ENCODE measurements around the gene TMEM18.

DNA sequence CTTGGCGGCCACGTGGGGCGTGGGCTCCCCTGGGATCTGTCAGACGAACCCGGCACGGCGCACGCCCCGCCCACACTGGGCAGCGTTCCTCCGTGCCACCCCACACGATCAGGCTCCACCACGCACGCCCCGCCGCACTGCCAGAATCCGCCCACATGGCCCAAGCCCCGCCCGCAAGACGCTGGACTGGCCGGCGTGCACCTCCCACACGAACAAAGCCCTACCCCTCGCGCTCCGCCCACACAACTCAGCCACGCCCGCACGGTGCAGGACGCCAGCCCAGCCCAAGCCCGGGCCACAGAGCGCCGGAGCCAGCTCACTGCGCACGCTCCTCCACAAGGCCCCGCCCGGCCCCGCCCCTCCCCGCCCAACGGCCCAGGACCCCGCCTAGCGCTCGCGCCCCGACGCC lies 555 bp downstream of the TMEM18 start:
- no peak for TF ChIP-seq CTCF (tag by site-specific recombination; IDR thresholded peaks at IDR 0.05)
- TF ChIP-seq ZBTB7A (tag by site-specific recombination; IDR thresholded peaks at IDR 0.05; ENCODE audit: low read depth), result no peak
- TF ChIP-seq ZNF792 (tag by site-specific recombination; IDR thresholded peaks at IDR 0.05), result no peak

Measured in HEK293 (cell line).